ENCODE data around the gene PLIN4. TPM values are rescaled to one million over a fixed set of nuclear protein-coding genes. Genes with fewer than 3 reads are reported as not detected.
A peak's percentile ranks its signal among the peaks of the same experiment; 100 is the strongest.

The PLIN4 gene
- total and polyA plus RNA-seq, 10 of the 15 experiments (the other 5 are each of a cell fraction or from before 2014, with no cell fraction given) = 0.01 to 0.11 (median 0.05) TPM; not detected in 2

- TF ChIP-seq, protein P1, sequence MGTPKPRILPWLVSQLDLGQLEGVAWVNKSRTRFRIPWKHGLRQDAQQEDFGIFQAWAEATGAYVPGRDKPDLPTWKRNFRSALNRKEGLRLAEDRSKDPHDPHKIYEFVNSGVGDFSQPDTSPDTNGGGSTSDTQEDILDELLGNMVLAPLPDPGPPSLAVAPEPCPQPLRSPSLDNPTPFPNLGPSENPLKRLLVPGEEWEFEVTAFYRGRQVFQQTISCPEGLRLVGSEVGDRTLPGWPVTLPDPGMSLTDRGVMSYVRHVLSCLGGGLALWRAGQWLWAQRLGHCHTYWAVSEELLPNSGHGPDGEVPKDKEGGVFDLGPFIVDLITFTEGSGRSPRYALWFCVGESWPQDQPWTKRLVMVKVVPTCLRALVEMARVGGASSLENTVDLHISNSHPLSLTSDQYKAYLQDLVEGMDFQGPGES (IDR thresholded peaks at IDR 0.05) = no peak
- TF ChIP-seq, protein P2, sequence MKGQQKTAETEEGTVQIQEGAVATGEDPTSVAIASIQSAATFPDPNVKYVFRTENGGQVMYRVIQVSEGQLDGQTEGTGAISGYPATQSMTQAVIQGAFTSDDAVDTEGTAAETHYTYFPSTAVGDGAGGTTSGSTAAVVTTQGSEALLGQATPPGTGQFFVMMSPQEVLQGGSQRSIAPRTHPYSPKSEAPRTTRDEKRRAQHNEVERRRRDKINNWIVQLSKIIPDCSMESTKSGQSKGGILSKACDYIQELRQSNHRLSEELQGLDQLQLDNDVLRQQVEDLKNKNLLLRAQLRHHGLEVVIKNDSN (IDR thresholded peaks at IDR 0.05; ENCODE audit: borderline replicate concordance, extremely low read length, insufficient read depth, low read depth, low read length) = no peak
- TF ChIP-seq RAD21 (IDR thresholded peaks at IDR 0.05; ENCODE audit: insufficient read depth, low read depth, low read length) = peak; percentile 40; the same call in 1 of the 2 replicates
- TF ChIP-seq CREM (IDR thresholded peaks at IDR 0.05; ENCODE audit: low read depth) = no peak
- TF ChIP-seq CBFB (IDR thresholded peaks at IDR 0.05; ENCODE audit: low read depth) = no peak
- 0 out of 2 replicates have a peak, but pooled peaks have one; percentile 22 for TF ChIP-seq IKZF1 (conservative IDR thresholded peaks at IDR 0.05)
- peak; percentile 18 for TF ChIP-seq SP1 (IDR thresholded peaks at IDR 0.05; ENCODE audit: low read depth, low read length)
- peak; percentile 53; the same call in 1 of the 2 replicates for TF ChIP-seq YY1 (IDR thresholded peaks at IDR 0.05; ENCODE audit: low read depth, low read length)
- TF ChIP-seq SIX5 (IDR thresholded peaks at IDR 0.05; ENCODE audit: low read depth, low read length, severe bottlenecking) = no peak
- TF ChIP-seq E2F4 (IDR thresholded peaks at IDR 0.05; ENCODE audit: low read depth, low read length) = no peak
- TF ChIP-seq NR2C1 (IDR thresholded peaks at IDR 0.05) = no peak
- no peak for TF ChIP-seq TBL1XR1 (IDR thresholded peaks at IDR 0.05; ENCODE audit: low read depth, low read length)
- TF ChIP-seq KDM1A (IDR thresholded peaks at IDR 0.05; ENCODE audit: borderline replicate concordance) = no peak
- TF ChIP-seq IRF4 (IDR thresholded peaks at IDR 0.05; ENCODE audit: low read depth, low read length) = no peak
- TF ChIP-seq SMC3 (IDR thresholded peaks at IDR 0.05; ENCODE audit: borderline replicate concordance, low read length) = peak; percentile 58
- no peak for TF ChIP-seq ZNF217 (IDR thresholded peaks at IDR 0.05)
Observed at GRCh38 chr19:4557971-4558941, 40.0 kb upstream of the PLIN4 start (continued).
